Activated T-helper 1 cell treated with anti-CD3 and anti-CD28 coated beads, Interleukin-2, amount 50 U/mL, for 16 hours (primary cell): ENCODE data around the gene MEGF9.
"Not testable (repeated sequence)": the region's sequence is repeated elsewhere in the genome, so short reads cannot be mapped to it uniquely, and the experiment has no call there.

Source experiments
- DNase-seq, 2 donors: peaks; one replicate each; pipeline ENCODE4 v3.0.0-alpha.2; 2020; ENCODE audit warnings: low read depth in 1 of 2, low spot score in 1 of 2

The MEGF9 gene

DNA sequence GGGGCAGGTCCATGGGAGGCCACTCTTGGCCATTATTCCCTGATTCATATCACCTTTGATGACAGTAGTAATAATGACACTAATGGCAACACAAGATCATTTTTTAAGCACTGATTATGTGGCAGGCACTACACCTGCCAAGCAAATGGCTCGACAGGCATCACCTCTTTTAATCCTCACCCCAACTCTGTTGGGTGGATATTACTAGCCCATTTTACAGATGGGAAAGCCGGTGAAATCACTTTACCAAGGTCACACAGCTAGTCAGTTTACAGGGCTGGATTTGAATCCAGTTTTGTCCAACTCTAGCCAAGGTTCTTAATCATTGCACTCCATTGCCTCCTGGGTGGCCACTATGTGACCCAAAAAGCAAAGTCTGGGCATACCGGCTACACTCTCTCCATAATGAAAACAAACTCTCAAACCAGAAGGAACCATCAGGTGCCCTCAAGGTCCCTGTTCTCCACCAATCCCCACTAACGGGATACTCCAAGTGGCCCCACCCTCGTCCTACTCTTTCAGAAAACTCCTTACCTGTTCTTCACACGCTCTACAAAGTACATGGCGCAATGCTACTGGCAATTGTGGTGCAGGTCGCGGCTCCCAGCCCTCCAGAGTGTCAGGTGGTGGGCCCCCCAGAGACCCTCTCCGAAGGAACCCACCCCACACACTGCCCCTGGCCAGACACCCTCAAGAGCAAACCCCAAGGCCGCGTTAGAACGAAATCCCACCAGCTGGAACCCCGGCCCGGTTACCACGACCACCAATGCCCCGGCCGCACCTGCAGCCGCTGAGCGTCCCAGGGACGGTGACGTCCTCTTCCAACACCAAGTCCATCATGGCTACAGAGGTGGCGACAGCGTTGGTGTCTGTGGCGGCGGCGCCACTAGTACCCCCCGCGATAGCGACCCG is 134.9 kb downstream of the MEGF9 start:
- DNase-seq = no peak

DNA sequence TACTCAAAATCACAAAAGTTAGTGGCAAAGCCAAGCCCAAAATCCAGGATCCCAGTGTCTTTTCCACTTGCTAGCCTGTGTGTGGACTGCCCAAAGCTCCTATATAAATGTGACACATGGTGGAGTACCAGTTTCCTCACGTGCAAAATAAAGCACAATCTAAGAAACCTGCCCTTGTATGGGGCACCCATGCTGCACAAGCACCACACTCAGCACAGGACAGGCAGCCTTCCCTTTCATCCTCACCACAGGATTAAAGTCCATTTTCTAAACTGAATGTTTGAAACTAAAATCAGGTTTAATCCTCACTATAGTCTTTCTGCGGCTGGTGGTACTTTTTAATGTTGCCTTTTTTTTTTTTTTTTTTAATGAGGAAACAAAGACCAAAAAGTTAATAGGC is 139.8 kb downstream of the MEGF9 start:
- no peak for DNase-seq

DNA sequence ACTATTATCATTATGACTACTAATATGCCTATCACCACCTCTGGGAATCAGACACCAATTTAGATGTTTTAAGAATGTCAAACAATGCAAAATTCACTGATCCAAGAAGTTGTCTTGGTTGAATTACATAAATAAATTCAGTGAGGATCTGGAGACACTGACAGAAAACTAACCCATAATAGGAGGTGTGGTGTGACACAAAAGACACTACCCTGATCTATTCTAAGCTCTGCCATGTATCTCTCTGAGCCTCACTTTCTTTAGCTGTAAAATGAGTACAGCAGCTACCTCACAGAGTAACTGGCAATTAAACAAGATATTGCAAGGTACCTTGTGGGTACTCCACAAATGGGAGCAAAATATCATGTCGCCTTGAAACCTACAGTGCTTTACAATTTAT is 141.8 kb downstream of the MEGF9 start:
- DNase-seq = no peak

DNA sequence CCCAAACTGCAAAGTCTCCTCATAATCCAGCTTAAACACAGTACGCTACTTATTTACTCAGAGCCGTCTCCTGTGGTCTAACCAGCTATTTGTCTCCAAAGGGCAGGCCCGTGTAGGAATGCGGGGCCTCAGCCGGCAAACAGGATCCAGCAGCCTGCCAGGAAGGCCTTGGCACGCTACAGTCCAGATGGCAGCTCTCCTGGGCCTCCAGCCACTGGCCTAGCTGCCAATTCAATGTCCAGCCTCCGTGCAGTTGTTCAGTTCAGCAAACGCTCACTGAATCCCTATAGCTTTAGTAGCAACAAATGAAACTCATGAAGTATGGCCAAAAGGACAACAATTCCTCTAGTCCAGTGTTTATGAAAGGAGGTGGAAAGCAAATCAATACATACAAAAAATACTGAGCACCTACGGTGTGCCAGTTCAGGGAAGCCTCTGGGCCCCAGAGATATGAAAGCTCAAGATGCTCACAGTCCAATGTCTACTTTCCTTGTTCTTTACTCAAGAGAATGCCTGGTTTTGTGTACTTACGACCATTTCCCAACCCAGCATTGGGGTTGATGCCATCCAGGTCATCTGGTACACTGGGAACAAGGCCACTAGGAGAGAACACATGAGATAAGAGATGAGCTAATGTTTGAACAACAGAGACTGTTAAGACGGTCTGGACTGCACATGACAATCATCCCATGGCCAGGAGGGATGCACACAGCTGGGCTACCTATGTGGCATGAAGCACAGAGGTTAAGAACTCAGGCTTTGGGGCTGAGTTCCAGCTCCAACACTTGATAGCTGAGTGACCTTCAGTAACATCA is 142.6 kb downstream of the MEGF9 start:
- DNase-seq = no peak

DNA sequence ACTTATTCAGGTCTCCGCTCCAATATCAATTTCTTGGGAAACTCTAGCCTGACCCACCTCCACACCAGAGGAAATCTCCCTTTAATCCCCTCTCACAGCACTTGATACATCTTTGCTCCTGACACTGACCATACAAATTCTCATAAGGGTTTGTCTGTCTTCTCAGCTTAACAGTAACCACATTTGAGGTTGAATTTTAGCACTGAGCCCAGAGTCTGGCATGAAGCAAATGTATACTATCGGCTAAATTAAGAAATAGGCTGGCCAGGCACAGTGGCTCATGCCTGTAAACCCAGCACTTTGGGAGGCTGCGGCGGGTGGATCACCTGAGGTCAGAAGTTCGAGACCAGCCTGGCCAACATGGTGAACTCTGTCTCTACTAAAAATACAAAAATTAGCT is 144.0 kb downstream of the MEGF9 start:
- no peak for DNase-seq

DNA sequence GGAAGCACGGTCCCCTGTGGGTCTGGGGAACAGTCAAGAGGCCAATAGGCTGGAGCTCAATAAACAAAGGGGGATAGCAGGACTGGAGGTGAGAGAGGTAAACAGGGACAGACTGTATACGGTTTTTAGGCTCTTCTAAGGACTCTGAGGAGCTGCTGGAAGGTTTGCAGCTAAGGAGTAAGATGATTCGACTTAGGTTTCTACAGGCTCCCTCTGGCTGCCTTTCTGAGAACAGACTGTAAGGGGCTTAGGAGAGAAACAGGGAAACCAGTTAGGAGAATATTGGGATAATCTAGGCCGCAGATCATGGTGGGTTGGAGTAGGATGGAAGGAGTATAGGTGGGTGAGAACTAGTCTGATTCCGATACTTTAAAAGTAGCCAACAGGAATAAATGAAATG is 144.7 kb downstream of the MEGF9 start:
- DNase-seq = no peak

DNA sequence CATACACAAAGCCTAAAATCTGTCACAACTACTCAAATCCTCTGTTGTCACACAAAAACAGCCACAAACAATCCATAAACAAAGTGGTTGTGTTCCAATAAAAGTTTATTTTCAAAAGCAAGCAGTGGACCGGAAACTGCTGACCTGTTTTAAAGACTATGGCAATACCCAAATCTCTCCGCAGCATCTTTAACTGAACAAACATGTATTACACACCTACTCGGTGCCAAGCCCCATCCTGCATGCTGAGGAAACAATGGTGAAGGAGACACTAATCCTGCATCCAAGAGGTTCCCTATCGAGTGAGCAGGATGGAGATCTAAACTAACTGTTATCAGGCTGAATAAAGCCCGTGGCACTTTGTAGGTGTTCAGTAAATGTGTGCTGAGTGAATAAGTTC is 145.5 kb downstream of the MEGF9 start:
- DNase-seq = no peak

DNA sequence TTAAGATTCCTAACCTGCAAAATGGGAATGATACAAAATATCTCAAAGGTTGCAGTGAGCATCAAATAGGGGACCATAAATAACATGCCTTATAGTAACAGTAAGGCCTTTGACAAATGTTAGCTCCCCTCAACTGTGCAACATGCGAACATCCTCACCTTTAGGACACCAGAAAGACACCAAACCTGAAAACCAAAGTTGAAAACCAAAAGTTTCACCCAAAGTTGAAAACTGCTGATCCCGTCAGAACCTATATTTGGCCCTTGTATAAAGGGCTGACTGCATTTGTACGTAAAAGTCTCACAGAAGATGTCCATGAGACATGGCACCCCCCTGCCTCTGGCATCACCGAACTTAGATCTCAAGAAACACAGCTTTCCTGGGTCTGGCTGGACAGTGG is 146.4 kb downstream of the MEGF9 start:
- DNase-seq = no peak

DNA sequence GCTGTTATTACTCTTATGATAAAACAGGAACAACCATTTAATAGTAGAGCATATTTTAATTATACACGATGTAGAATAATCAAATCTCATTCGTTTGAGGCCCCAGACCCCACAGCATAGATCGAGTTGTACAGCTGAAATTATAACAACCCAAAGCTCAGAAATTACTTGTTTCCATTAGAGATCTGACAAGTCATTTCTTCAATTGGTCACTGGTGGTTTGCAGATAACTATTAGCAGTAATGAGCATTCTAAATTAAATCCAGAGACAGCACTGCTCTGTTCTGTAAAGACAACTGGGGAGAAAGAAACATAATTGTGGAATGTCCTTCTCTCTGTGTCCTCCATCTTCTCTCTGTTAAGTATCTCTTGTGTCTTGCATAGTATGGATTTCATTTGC is 147.2 kb downstream of the MEGF9 start:
- no peak for DNase-seq

DNA sequence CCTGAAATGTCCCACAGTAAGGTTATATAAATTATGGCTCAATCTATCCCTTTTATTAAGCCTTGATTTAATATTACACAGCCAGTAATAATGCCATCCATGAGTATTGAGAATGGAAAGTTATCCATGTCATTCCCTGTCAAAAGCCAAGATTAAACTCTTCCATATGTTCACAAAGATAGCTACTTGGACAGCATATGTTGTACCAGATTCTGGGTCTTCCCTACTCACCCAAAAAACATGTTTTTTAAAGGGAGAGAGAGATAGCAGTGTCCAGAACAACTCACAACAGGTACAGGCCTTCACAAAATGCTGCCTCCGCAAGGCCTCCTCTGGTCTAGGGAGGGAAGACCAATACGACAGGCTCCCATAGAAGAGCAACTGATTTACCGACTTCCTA is 149.7 kb downstream of the MEGF9 start:
- no peak for DNase-seq

DNA sequence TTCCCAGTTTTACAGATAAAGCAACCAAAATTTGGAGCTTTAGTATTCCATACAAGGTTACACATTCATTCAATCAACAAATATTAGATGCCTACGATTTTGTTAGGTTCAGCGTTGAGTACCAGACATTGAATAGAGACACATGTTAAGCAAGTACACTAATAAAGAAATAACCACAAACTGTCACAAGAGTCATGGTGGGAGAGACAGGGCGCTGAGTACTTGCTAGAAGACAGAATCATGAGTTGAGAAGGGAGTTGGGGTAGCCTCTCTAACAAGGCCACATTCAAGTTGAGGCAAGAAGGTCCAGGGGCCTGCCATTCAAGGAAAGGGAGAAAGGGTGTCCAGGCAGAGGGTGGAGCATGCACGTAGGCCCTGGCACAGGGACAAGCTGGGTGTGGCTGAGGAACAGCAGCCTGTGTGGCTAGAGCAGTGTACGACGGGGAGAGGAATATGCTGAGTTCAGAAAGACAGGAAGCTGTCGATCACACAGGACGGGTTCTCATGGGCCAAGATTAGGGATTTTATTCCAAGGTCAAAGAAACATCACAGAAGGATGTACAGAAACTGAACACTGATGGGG is 151.3 kb downstream of the MEGF9 start:
- DNase-seq = no peak

DNA sequence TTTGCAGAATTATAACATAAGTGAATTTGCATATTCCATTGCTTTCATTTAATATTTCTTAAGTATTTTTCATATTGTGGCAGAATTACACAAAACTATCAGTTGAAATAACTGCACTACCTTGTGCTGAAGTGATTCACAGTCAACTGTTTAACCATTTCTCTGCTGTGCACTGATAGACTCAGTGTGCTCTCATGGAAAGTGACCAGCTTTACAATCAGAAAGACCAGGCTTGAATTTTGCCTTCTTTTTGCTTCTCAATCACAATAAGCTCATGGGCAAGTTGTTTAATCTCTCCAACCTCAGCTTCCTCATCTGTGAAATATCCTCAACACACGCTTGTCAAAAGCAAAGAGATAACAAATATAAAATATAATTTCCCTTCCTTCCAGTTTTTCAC is 152.6 kb downstream of the MEGF9 start:
- DNase-seq = no peak

DNA sequence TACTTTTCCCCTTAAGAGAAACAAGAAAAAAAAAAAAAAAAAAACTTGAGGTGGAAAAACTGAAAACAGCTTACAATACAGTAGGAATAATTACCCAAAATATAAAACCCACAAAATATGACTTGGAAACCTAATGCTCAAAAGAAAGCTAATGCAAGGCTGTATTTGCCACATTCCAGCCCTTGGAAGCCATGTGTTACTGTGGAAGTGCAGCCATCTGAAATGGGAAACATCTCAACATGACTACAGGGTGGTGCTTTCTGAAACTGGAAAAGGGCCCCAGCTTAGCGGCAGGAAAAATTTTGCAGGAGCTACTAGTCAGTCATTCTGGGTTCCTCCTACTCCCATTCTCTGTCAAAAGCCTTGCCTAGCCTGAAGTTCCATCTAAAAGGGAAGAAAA is 154.7 kb downstream of the MEGF9 start:
- DNase-seq = no peak

DNA sequence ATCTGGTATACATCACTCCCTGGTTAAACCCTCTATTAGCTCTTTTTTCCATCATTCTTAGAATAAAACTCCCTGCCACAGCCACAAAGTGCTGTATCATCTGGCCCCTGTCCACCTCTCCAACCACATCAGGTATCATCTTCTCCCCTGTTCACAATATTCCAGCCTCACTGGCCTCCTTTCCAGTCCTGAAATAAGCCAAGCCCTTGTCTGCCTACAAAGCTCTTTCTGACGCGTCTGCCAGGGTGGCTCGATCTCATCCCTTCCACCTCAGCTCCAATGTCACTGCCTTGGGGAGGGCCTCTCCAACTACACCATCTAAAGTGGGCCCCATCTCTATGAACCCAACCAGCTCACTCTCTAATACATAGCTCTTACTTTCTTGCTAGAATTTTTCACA is 155.8 kb downstream of the MEGF9 start:
- no peak for DNase-seq

DNA sequence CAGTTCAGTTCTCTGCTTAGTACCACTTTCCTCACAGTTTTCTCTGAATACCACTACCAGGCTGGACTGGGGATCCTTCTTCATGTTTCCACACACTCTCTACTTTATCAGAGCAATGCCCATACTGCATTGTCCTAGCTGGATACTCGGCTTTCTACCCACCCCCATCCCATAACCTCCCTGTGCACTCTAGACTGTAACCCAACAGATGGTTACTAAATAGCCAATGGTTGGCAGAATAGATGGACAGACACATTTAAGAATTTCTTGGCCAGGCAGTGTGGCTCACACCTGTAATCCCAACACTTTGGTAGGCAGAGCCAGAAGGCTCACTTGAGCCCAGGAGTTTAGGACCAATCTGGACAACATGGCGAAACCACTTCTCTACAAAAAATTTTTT is 157.1 kb downstream of the MEGF9 start:
- no peak for DNase-seq

DNA sequence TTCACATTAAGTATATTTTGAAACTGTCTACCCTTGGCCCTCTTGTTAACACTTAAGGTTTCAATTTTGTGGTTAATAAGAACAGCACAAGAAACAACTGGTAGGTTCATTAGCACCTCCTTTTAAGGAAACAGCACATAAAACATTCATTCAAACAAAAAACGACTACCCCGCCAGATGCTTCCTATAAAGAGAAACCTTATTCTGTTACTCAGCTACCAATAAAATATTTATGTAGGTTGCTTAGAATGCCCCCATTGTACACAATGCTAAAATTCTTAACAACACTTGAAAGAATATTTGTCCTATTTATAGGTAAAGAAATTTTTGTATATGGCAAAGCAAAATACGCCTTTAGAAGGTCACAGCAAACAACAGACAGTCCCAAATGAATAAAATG is 157.5 kb downstream of the MEGF9 start:
- DNase-seq = no peak

DNA sequence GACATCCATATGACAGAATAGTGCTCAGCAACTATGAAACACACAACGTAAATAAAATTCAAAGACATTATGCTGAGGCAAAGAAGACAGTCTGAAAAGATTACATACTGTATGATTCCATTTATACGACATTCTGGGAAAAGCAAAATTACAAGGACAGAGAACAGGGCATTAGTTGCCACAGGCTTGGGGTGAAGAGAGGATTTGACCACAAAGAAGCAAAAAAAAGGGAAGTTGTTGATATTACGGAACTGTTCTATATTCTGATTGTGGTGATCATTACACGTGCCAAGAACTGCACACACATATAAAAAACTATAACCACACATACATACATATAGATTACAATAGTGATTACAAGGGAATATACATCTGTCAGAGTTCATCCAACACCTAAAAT is 158.4 kb downstream of the MEGF9 start:
- no peak for DNase-seq

DNA sequence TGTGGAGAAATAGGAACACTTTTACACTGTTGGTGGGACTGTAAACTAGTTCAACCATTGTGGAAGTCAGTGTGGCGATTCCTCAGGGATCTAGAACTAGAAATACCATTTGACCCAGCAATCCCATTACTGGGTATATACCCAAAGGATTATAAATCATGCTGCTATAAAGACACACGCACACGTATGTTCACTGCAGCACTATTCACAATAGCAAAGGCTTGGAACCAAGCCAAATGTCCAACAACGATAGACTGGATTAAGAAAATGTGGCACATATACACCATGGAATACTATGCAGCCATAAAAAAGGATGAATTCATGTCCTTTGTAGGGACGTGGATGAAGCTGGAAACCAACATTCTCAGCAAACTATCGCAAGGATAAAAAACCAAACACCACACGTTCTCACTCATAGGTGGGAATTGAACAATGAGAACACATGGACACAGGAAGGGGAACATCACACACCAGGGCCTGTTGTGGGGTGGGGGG is 162.0 kb downstream of the MEGF9 start:
- not testable (repeated sequence) for DNase-seq
